ENCODE measurements around the gene TCEA3.

DNA sequence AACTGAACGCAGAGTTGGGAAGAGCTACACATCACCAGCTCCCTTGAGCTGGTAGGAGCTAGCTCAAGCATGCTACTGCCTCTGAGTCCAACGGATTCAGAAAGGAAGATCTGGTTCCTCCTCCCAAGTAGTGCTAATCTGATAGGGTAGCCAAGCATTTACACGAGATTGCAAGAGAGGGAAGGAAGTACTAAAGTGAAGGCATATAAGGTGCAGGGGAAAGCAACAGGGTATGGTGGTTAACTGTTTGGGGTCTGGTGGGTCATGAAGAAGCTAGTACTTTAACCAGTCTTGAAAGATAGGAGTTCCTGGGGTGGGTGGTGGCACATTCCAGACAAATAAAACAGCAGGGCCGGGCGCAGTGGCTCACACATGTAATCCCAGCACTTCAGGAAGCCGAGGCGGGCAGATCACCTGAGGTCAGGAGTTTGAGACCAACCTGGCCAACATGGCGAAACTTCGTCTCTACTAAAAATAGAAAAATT lies 34.7 kb downstream of the TCEA3 start:
- TF ChIP-seq YY1 (IDR thresholded peaks at IDR 0.05; ENCODE audit: insufficient read depth, insufficient read length) (no peak), ZNF274 (IDR thresholded peaks at IDR 0.05; ENCODE audit: low read depth, low read length) (no peak)

Measured in NT2/D1 (cell line).